Spleen (tissue), 7 donors: ENCODE results near the gene AP3B1.
A peak's percentile ranks its signal among the peaks of the same experiment; 100 is the strongest.

Experiments
- CTCF ChIP-seq, 11 experiments: fragments of 200-600 bp in 7 of 11; fragments of 450-650 bp in 4 of 11; sonication (generic) in 4 of 11; IDR thresholded peaks in 8 of 11; conservative IDR thresholded peaks in 3 of 11; 1 replicate in 7 of 11; 2 replicates in 4 of 11; pipeline versions ENCODE4 v1.4.0 to v1.8.0; 2016 to 2021; ENCODE audit warnings: antibody characterized with exemption in 11 of 11, inconsistent platforms in 4 of 11, mild to moderate bottlenecking in 1 of 11
- POLR2A ChIP-seq, 3 donors: fragments of 450-650 bp; IDR thresholded peaks; one replicate each; pipeline ENCODE4 v1.5.1; 2017; ENCODE audit warnings: antibody characterized with exemption in 3 of 3, mild to moderate bottlenecking in 1 of 3
- POLR2AphosphoS5 ChIP-seq, 3 donors: sonication (generic); formaldehyde crosslinking; IDR thresholded peaks; one replicate each; pipeline ENCODE4 v1.5.1; 2017; ENCODE audit warnings: antibody characterized with exemption in 3 of 3
- donor health status: DM: no; HTN: no; CAD: no; lungs with moderate emphysema.
- donor health status: DM: no; HTN: no; CAD: no.
- donor health status: DM: no; HTN: no; CAD: no.

- TF ChIP-seq POLR2A (IDR thresholded peaks at IDR 0.05) (no peak), CTCF (IDR thresholded peaks at IDR 0.05 in 8 of 11, conservative IDR thresholded peaks at IDR 0.05 in 3 of 11) (peak in 9 of 11 experiments; percentile 10 to 55 (median 39)), POLR2AphosphoS5 (IDR thresholded peaks at IDR 0.05) (no peak)
Measured at GRCh38 chr5:78320401-78320800, 25.9 kb upstream of the AP3B1 start.
